RWPE2 (cell line): ENCODE results near the gene NAA60.

Source experiments
- ATAC-seq: fragments of 200-7000 bp; cut with Tn5 transposase; 3 replicates; pipeline ENCODE4 v1.9.1; 2021; ENCODE audit warnings: low read depth
- DNase-seq: peaks from one replicate; pipeline ENCODE4 v3.0.0-alpha.2; 2020; ENCODE audit warnings: low spot score
- H3K27ac ChIP-seq: fragments of 450-650 bp; 2 replicates; pipeline ENCODE4 v1.5.1; 2017; ENCODE audit warnings: mild to moderate bottlenecking; ENCODE audit not compliant: poor library complexity, severe bottlenecking
- H3K27me3 ChIP-seq: fragments of 250-450 bp; sonication (Bioruptor Pico); 2 replicates; pipeline ENCODE4 v1.5.1; 2021; ENCODE audit warnings: mild to moderate bottlenecking, moderate library complexity; ENCODE audit not compliant: insufficient read depth, poor library complexity, severe bottlenecking
- H3K36me3 ChIP-seq: fragments of 250-450 bp; sonication (Bioruptor Pico); 2 replicates; pipeline ENCODE4 v1.5.1; 2020; ENCODE audit warnings: low read depth, mild to moderate bottlenecking, moderate library complexity
- H3K4me1 ChIP-seq: fragments of 250-450 bp; sonication (Bioruptor Pico); 2 replicates; pipeline ENCODE4 v1.5.1; 2021; ENCODE audit warnings: mild to moderate bottlenecking, moderate library complexity; ENCODE audit not compliant: insufficient read depth, poor library complexity, severe bottlenecking
- H3K4me3 ChIP-seq: fragments of 250-450 bp; sonication (Bioruptor Pico); 2 replicates; pipeline ENCODE4 v1.5.1; 2021; ENCODE audit warnings: mild to moderate bottlenecking, moderate library complexity; ENCODE audit not compliant: severe bottlenecking
- H3K9me3 ChIP-seq: fragments of 250-450 bp; sonication (Bioruptor Pico); 2 replicates; pipeline ENCODE4 v1.5.1; 2021; ENCODE audit warnings: mild to moderate bottlenecking, moderate library complexity; ENCODE audit not compliant: severe bottlenecking
- TF ChIP-seq, protein P1 (sequence below): fragments of 450-650 bp; IDR thresholded peaks from one replicate; pipeline ENCODE4 v1.5.1; 2017; ENCODE audit warnings: mild to moderate bottlenecking, moderate library complexity; ENCODE audit not compliant: poor library complexity, severe bottlenecking

The NAA60 gene

DNA sequence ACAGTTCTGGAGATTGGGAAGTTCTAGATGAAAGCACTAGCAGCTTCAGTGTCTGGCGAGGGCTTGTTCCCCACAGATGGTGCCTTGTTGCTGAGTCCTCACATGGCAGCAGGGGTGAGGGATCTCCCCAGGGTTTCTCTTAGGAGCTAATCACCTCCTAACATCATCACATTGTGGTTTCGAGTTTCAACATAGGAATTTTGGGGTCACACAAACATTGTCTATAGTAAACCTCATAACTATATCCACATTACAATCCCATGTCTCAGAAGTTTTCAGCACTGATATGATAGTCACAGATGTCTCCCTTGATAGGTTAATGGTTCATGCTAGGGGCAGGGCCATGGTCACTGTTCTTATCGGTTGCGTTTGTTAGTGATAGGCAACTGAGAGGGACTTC is 71.1 kb downstream of the NAA60 start:
- Histone ChIP-seq H3K4me3 (no peak overlapping the region), H3K36me3 (peaks cover 71% of the 10 kb centered on the region), H3K9me3 (no peaks in the 10 kb centered on the region), H3K4me1 (no peaks in the 10 kb centered on the region), H3K27ac (no peak overlapping the region), H3K27me3 (no peaks in the 10 kb centered on the region)
- DNase-seq (no peak), ATAC-seq (no peak)
- TF ChIP-seq, protein P1, sequence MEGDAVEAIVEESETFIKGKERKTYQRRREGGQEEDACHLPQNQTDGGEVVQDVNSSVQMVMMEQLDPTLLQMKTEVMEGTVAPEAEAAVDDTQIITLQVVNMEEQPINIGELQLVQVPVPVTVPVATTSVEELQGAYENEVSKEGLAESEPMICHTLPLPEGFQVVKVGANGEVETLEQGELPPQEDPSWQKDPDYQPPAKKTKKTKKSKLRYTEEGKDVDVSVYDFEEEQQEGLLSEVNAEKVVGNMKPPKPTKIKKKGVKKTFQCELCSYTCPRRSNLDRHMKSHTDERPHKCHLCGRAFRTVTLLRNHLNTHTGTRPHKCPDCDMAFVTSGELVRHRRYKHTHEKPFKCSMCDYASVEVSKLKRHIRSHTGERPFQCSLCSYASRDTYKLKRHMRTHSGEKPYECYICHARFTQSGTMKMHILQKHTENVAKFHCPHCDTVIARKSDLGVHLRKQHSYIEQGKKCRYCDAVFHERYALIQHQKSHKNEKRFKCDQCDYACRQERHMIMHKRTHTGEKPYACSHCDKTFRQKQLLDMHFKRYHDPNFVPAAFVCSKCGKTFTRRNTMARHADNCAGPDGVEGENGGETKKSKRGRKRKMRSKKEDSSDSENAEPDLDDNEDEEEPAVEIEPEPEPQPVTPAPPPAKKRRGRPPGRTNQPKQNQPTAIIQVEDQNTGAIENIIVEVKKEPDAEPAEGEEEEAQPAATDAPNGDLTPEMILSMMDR: no peak

DNA sequence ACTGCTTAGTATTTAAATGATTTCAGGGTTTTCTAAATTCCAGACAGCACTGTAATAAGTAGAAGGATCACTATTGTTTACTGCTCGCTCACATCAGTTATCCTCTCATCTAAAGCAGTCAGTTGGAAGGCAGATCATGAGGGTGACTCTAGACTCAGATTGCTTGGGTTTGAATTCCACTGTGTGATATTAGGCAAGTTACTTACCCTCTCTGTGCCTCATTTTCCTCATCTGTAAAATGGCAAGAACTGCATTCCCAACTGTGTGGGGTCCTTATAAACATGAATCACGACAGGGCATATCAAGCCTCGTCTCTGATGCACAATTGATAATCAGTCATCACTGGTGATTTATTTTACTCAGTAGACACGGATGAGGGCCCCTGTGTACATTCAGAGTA is 72.4 kb downstream of the NAA60 start:
- Histone ChIP-seq H3K4me3 (no peak overlapping the region), H3K27me3 (no peaks in the 10 kb centered on the region), H3K36me3 (peaks cover 69% of the 10 kb centered on the region), H3K9me3 (no peaks in the 10 kb centered on the region), H3K4me1 (no peaks in the 10 kb centered on the region), H3K27ac (no peak overlapping the region)
- TF ChIP-seq, protein P1: no peak
- DNase-seq (no peak), ATAC-seq (no peak)

DNA sequence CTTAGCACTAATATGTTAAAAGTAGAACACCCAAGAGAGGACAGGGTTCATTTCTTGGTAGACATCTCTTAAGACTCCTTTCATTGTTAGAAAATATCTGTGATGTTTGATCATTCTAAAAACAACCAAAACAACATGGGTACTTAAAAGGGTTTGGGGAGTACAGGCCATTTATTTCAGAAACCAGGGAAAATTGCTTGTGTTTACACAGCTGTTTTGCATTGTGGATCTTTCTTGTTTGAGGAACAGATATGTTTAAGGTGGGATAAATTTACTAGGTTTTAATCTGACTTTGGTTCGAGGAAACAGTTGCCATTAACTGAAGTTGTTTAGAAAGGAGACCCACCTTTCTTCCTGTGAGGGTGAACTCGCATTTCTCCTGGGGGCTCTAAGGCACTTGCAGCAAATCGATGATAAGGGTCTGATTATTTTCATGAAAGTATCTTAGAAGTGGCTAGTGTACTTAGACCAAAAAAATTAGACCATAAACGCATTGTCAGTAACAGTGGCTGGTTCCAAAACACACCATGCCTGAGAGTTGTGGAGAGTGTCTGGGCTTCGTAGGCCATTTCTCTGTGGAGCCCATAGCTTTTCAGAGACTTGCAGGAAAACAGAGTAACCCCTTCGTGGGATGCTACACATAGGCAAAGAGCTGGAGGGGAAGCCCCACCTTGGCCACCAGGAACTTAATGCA is 75.0 kb downstream of the NAA60 start:
- TF ChIP-seq, protein P1: no peak
- H3K27ac ChIP-seq: no peak overlapping the region
- DNase-seq: no peak
- H3K36me3 ChIP-seq: peaks cover 61% of the 10 kb centered on the region
- no peaks in the 10 kb centered on the region for H3K4me1 ChIP-seq
- no peak overlapping the region for H3K4me3 ChIP-seq
- no peak for ATAC-seq
- no peaks in the 10 kb centered on the region for H3K27me3 ChIP-seq
- no peaks in the 10 kb centered on the region for H3K9me3 ChIP-seq

DNA sequence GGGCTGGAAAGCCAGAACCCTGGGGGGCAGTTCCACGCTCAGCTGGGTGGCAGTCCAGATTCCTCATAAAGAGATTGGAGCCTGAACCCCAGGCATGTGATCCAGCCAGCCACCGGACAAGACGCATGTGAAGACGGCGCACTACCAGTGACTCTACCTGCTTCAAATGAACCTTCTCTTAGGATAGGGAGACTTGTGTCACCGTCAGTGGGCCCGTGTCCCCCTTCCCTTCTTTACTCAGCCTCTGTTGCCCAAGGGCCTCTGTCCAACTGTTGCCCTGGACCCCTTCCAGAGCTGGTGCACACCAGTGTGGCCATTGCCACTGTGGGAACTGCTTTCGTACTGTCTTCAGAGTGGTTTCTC is 75.5 kb downstream of the NAA60 start:
- no peak overlapping the region for H3K27ac ChIP-seq
- no peaks in the 10 kb centered on the region for H3K27me3 ChIP-seq
- TF ChIP-seq, protein P1: no peak
- DNase-seq: no peak
- peaks cover 61% of the 10 kb centered on the region for H3K36me3 ChIP-seq
- no peak for ATAC-seq
- H3K9me3 ChIP-seq: no peaks in the 10 kb centered on the region
- H3K4me1 ChIP-seq: no peaks in the 10 kb centered on the region
- no peak overlapping the region for H3K4me3 ChIP-seq

DNA sequence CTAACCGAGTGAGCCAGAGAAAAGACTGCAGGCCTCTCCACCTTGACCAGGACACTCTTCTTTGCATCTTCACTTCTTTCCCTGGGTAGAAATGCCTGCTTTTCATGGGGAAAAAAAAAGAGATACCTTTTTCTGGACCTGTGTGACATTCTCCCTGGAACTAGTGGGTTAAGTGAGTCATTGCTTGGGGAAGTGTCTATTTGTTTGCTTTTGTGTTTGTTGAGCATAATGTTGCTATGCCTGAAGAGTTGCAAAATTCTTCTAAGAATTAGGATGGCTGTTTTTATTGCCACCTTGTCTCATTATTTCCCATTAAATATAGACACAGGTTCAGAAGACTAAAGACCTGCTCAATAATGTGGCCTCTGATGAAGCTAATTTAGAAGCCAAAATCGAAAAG is 76.1 kb downstream of the NAA60 start:
- no peak for ATAC-seq
- DNase-seq: no peak

More for the DNA sequence above, 76.1 kb downstream of the NAA60 start:
- Histone ChIP-seq H3K27me3 (no peaks in the 10 kb centered on the region), H3K9me3 (no peaks in the 10 kb centered on the region), H3K4me1 (no peaks in the 10 kb centered on the region), H3K4me3 (no peak overlapping the region), H3K27ac (no peak overlapping the region), H3K36me3 (peaks cover 55% of the 10 kb centered on the region)
- TF ChIP-seq, protein P1: no peak
